GM21786 (cell line): ENCODE data around the gene CIT.
"Not testable (repeated sequence)": the region's sequence is repeated elsewhere in the genome, so short reads cannot be mapped to it uniquely, and the experiment has no call there.

ENCODE experiments used
- ATAC-seq: cut with Tn5 transposase; IDR thresholded peaks from one replicate; pipeline ENCODE4 v1.9.1; 2021; ENCODE audit not compliant: unreplicated experiment

Gene CIT, protein sequence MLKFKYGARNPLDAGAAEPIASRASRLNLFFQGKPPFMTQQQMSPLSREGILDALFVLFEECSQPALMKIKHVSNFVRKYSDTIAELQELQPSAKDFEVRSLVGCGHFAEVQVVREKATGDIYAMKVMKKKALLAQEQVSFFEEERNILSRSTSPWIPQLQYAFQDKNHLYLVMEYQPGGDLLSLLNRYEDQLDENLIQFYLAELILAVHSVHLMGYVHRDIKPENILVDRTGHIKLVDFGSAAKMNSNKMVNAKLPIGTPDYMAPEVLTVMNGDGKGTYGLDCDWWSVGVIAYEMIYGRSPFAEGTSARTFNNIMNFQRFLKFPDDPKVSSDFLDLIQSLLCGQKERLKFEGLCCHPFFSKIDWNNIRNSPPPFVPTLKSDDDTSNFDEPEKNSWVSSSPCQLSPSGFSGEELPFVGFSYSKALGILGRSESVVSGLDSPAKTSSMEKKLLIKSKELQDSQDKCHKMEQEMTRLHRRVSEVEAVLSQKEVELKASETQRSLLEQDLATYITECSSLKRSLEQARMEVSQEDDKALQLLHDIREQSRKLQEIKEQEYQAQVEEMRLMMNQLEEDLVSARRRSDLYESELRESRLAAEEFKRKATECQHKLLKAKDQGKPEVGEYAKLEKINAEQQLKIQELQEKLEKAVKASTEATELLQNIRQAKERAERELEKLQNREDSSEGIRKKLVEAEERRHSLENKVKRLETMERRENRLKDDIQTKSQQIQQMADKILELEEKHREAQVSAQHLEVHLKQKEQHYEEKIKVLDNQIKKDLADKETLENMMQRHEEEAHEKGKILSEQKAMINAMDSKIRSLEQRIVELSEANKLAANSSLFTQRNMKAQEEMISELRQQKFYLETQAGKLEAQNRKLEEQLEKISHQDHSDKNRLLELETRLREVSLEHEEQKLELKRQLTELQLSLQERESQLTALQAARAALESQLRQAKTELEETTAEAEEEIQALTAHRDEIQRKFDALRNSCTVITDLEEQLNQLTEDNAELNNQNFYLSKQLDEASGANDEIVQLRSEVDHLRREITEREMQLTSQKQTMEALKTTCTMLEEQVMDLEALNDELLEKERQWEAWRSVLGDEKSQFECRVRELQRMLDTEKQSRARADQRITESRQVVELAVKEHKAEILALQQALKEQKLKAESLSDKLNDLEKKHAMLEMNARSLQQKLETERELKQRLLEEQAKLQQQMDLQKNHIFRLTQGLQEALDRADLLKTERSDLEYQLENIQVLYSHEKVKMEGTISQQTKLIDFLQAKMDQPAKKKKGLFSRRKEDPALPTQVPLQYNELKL (N-terminal part only)

DNA sequence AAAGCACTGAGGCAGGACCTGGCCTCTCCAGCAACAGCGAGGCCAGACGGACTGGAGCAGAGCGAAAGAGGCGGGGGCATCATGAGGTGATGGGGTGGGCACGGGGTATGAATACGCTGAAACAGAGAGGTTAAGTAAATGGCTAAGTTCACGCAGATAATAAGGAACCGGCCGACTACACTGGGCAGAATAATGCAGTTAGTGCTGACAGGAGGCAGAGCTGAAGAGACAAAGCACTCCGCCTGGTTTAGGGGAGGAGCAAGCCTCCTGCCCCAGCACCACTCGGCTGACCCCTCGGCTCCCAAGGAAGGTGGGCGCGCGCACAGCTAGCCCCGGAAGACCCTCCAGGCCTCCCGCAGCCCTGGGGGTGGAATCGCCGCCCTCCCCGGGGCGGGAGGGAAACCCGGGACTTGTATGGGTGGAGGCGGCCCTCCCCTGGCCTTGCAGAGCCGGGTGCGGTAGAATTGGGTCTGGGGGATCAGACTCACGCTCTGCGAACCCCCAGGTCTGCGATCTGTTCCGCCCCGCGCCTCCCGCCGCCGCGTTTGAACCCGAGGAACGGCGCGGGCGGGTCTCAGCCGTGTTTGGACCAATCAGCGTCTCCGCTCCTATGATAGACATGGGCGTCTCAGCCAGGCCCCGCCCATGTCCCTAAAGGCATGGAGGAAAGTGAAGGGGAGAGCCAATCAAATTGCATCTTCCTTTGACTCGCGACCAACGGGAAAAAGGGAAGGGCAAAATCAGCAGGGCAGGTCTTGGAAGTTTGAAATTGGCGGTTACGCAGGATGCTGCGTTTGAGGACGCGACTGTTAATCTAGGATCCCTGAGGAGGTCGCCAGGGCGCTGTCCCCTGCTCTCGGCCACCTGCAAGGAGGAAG, at the start of gene CIT:
Gene CIT, minus strand, starts transcription at position 560 of the 878 bp plus-strand sequence. CDS start 1,152 bp downstream, outside the sequence.
- ATAC-seq: peak; percentile 99

GRCh38 chr12:119925269-119925668, 48.1 kb upstream of the CIT start:
- no peak for ATAC-seq

DNA sequence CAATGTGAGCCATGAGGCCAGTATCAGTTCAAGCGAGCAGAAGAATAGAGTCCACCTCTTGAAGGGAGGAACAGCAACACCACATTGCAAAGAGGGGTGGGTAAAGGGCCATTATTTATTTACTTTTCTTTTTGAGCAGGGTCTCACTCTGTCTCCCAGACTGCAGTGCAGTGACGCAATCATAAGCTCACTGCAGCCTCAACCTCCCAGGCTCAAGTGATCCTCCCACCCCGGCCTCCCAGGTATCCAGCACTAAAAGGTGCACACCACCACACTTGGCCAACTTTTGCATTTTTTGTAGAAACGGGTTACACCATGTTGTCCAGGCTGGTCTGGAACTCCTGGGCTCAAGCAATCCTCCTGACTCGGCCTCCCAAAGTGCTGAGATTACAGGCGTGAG, 42.9 kb upstream of the CIT start:
- no peak for ATAC-seq

DNA sequence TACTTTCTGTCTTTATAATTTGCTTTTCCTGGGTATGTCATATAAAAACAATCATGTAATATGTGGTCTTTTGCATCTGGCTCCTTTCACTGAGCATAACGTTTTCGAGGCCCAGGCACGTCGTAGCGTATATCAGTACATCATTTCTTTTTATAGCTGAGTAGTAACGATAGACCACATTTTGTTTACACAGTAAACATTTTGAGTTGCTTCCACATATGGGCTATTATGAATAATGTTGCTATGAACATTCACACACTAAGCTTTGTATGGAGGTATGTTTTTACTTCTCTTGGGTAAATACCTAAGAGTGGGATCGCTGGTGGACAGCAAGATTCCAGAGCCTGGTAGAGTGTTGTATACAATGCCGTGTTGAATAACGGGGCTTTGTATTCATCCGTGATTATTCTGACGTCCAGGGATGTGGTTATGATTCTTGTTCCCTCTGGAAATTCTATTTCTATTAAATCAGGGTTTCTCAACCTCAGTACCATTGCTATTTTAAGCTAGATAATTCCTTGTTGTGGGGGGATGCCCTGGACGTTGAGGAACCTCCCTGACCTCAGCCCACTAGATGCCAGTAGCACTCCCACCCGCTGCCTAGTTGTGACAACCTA, 38.9 kb upstream of the CIT start:
- no peak for ATAC-seq

- ATAC-seq: no peak
These were observed 37.5 kb upstream of the CIT start for GRCh38 chr12:119914666-119915065.

DNA sequence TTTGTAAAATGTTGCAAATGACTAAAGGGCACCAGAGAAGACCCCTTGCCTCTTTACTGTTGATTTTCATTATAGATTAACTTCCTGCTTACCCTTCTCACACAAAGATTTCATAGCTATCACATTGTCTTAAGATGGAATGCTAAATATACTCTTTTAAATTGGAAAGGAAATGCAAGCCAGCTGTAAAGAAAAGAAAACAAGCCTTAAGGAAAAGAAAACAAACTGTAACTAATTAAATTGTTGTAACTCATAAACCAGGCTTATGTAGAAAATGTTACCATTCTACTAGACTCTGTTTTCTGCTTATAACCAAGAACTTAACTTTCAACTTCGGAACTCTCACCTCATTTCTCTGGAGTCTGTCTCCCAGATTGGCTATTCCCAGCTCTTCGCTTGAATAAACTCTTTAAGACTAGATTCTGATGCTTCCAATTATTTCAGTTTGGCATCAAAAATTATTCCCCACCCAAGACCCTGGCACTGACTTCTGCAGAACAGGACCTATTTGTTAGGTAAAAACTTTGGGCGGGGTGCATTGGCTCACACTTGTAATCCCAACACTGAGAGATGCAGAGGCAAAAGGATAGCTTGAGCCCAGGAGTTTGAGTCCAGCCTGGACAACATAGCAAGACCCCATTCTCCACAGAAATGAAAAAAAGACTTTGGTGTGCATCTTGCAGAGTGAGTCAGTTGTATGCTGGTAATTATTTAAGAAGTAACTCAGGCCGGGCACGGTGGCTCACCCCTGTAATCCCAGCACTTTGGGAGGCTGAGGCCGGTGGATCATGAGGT, 36.6 kb upstream of the CIT start:
- ATAC-seq: no peak

GRCh38 chr12:119911182-119911581, 34.1 kb upstream of the CIT start:
- ATAC-seq: no peak

GRCh38 chr12:119910586-119910985, 33.5 kb upstream of the CIT start:
- ATAC-seq: no peak

DNA sequence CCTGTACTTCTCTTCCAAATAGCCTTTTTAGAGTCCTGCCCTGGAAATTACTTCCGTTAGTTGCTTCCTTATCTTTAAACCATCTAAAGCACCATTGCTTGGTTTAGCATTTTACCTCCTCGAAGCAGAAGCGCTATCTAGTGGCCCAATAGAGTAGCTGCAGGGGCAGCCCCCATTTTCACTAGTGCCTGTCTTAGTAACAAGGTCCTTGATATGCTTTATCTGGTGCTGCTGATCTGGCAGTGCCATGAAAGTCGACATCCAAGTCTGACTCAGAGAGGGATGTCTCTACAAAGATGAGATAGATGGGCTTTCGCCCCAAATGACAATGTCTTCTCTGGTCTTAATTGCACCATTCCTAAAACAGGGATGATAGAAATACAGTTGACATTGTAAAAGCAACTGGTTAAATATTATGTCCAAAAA, 25.0 kb upstream of the CIT start:
- ATAC-seq: peak; percentile 80

- ATAC-seq: no peak
These were observed 24.6 kb upstream of the CIT start for GRCh38 chr12:119901670-119902069.

- no peak for ATAC-seq
These were observed 17.8 kb upstream of the CIT start for GRCh38 chr12:119894916-119895315.

GRCh38 chr12:119892611-119893010, 15.5 kb upstream of the CIT start:
- ATAC-seq: not testable (repeated sequence)

GRCh38 chr12:119885549-119885948, 8.4 kb upstream of the CIT start:
- ATAC-seq: no peak

GRCh38 chr12:119883791-119884190, 6.7 kb upstream of the CIT start:
- ATAC-seq: not testable (repeated sequence)

DNA sequence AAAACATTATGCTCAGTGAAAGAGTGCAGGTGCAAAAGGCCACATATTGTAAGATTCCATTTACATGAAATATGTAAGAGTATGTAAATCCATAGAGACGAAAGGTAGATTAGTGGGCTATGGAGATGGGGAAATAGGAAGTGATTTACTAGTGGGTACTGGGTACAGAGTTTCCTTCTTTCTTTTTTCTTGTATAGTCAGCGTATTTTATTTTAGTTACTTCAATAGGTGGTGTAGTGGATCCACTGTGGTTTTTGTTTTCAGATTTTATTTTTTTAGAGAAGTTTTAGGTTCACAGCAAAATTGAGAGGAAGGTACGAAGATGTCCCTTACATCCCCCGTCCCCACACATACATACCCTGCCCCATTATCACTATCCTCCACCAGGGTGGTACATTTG, 6.1 kb upstream of the CIT start:
- ATAC-seq: no peak

- ATAC-seq: peak; percentile 59
These were observed 474 bp upstream of the CIT start for GRCh38 chr12:119877639-119877948.

DNA sequence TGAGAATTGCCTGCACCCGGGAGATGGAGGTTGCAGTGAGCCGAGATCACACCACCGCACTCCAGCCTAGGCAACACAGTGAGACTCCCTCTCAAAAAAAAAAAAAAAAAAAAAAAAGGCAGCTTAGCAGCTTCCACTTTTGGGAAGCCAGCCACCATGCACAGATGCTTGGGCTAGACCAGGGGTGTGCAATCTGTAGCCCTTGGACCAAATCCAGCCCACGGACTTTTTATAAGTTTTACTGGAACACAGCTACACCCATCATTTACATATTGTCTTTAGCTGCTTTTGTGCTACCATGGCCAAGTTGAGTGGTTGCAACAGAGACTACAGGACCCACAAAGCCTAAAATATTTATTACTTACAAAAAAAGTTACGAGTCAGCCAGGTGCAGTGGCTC, 6.7 kb downstream of the CIT start:
- ATAC-seq: no peak

DNA sequence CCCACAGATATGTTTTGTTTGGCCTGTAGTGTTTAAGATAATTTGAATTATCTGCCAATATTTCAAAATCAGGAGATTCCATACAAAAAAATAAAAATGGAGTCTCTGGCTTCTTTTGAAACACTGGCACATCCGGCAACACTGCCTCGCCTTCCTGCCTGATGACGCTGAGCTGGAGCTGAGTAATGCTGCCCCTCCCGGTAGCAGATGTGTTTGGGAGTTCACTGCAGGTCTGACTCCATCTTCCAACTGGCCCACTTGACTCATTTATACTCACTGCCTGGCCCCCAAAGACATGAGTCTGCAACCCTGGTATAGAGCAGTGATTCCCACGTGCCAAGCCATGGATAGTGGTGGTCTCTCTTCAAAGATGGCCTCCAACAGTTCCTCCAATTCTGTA, 7.4 kb downstream of the CIT start:
- no peak for ATAC-seq

DNA sequence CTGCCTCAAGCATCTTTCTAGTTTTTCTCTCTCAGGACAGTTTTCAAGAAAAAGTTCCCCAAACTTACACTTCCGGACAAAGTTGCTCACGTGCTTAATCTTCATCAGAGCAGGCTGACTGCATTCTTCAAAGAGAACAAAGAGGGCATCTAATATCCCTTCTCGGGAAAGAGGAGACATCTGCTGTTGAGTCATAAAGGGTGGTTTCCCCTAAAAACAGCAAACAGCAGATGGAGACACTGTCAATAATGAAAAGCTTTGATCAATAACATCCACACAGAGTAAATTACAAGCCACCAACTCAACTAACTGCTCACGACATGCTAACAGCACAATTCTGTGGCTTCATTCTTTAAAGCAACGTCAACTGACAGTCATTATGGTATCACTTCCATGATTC, 8.1 kb downstream of the CIT start:
- no peak for ATAC-seq
